Measurements from ENCODE around the gene COPS8. TPM values are rescaled to one million over a fixed set of nuclear protein-coding genes. Genes with fewer than 3 reads are reported as not detected.

Gene COPS8
- total and polyA plus RNA-seq, 2 of the 4 experiments (the other 2 are of a cell fraction) = 47.0 to 64.9 TPM

GRCh38 chr2:237064203-237065070, 21.3 kb upstream of the COPS8 start:
- H2AK9ac ChIP-seq (replicated peaks; ENCODE audit: low read depth, low read length, poor library complexity) = no peak overlapping the region
- H3K4ac ChIP-seq (ENCODE audit: low read depth, low read length) = no peak overlapping the region
- H3K9ac ChIP-seq (ENCODE audit: low read depth, low read length) = no peak overlapping the region
- POLR2A ChIA-PET (ENCODE audit: unreplicated experiment) = no interaction called here
- H3K56ac ChIP-seq (ENCODE audit: extremely low read depth, insufficient read depth, low read length) = no peak overlapping the region
- peaks cover 4% of the 10 kb centered on the region; the same call in 1 of the 2 replicates for H3K4me1 ChIP-seq (ENCODE audit: control insufficient read depth, insufficient read depth, low read length)
- CTCF ChIA-PET = no interaction called here
- no peak overlapping the region for H3K4me3 ChIP-seq (ENCODE audit: insufficient read depth, low read depth, low read length)
- no peak overlapping the region for H2AK5ac ChIP-seq (ENCODE audit: low read depth, low read length)
- H3K36me3 ChIP-seq (ENCODE audit: control insufficient read depth, insufficient read depth, low read length) = no peaks in the 10 kb centered on the region; the same call in 1 of the 2 replicates
- H4K20me1 ChIP-seq (ENCODE audit: insufficient read depth, low read length) = no peaks in the 10 kb centered on the region
- no peak overlapping the region for H3K23ac ChIP-seq (ENCODE audit: low read depth, low read length)
- BruUV-seq (replicated peaks) = no TSS peak
- H3K9me3 ChIP-seq (ENCODE audit: control insufficient read depth, insufficient read depth, low read length) = no peaks in the 10 kb centered on the region
- no peaks in the 10 kb centered on the region for H3K9me1 ChIP-seq (ENCODE audit: insufficient read depth, low read length)
- no peaks in the 10 kb centered on the region for H3K79me1 ChIP-seq (ENCODE audit: low read depth in 1 of 2, low read length in 2 of 2)
- no peaks in the 10 kb centered on the region for H3K27me3 ChIP-seq (ENCODE audit: control insufficient read depth, insufficient read depth, low read length)
- H2BK120ac ChIP-seq (ENCODE audit: low read depth, low read length) = no peak overlapping the region
- H3K4me2 ChIP-seq (ENCODE audit: low read depth, low read length) = no peak overlapping the region
- no peak for ATAC-seq (ENCODE audit: low read depth)
- no peak overlapping the region for H4K91ac ChIP-seq (ENCODE audit: insufficient read depth, low read depth, low read length)
- in situ Hi-C loops (cut with MboI; ENCODE audit: low sequenced_read_pairs) = loop anchor here (10.0 kb wide), 1 partner anchor 1280 kb away; no protein-coding TSS in a partner anchor
- H2BK20ac ChIP-seq (ENCODE audit: low read depth, low read length) = no peak overlapping the region
- no peak for DNase-seq
- H2BK15ac ChIP-seq (ENCODE audit: low read depth, low read length) = no peak overlapping the region
- H3K14ac ChIP-seq (replicated peaks; ENCODE audit: low read depth, low read length) = no peak overlapping the region
- no peak overlapping the region for H2AFZ ChIP-seq (replicated peaks; ENCODE audit: low read length, poor library complexity)
- no peak overlapping the region for H2BK5ac ChIP-seq (ENCODE audit: low read depth, low read length, poor library complexity, severe bottlenecking)
- H3K18ac ChIP-seq (ENCODE audit: low read depth, low read length) = no peak overlapping the region
- dilution Hi-C loops (cut with HindIII; ENCODE audit: low sequenced_read_pairs, unreplicated experiment) = no loop called here
- no peak overlapping the region for H4K5ac ChIP-seq (ENCODE audit: low read depth, low read length)
- WGBS, 2 experiments (ENCODE audit: extremely low coverage in 2 of 2, insufficient read length in 1 of 2) = 88% methylated on average over 12 of the region's 24 CpGs; no CpG with 5 or more reads in 1 of the 2 experiments
- no peak overlapping the region for H3K27ac ChIP-seq (ENCODE audit: insufficient read depth, low read length)
- intact Hi-C loops (cut with micrococcal nuclease) = loop anchor here (5.0 kb wide), 1 partner anchor 882 kb away; no protein-coding TSS in a partner anchor
- no peak overlapping the region for H4K8ac ChIP-seq (ENCODE audit: low read depth in 2 of 2, low read length in 2 of 2)
- TF ChIP-seq CHD1 (IDR thresholded peaks at IDR 0.05; ENCODE audit: low read depth, low read length) (no peak), SMC3 (IDR thresholded peaks at IDR 0.05; ENCODE audit: low read depth, low read length) (no peak), BHLHE40 (IDR thresholded peaks at IDR 0.05; ENCODE audit: low read depth, low read length) (no peak), ELK1 (IDR thresholded peaks at IDR 0.05; ENCODE audit: borderline replicate concordance, low read depth, low read length) (no peak), FOS (IDR thresholded peaks at IDR 0.05; ENCODE audit: low read depth, low read length) (no peak), MAZ (IDR thresholded peaks at IDR 0.05; ENCODE audit: borderline replicate concordance, low read depth, low read length) (no peak), NFE2L2 (IDR thresholded peaks at IDR 0.05; ENCODE audit: low read depth, low read length) (no peak), CEBPB (IDR thresholded peaks at IDR 0.05; ENCODE audit: low read depth, low read length) (no peak), MAFK (IDR thresholded peaks at IDR 0.05; ENCODE audit: low read depth, low read length) (no peak), POLR2A (IDR thresholded peaks at IDR 0.05; ENCODE audit: low read depth, low read length) (no peak), MXI1 (IDR thresholded peaks at IDR 0.05; ENCODE audit: borderline replicate concordance, low read depth, low read length) (no peak), RCOR1 (IDR thresholded peaks at IDR 0.05; ENCODE audit: insufficient replicate concordance, low read length) (no peak), RAD21 (IDR thresholded peaks at IDR 0.05; ENCODE audit: low read length) (no peak), CTCF (conservative IDR thresholded peaks at IDR 0.05; ENCODE audit: low read depth, low read length) (no peak), RFX5 (IDR thresholded peaks at IDR 0.05; ENCODE audit: low read depth, low read length) (no peak)
